Ectodermal cell (in vitro differentiated cells): ENCODE measurements around the gene NKPD1.

Experiments
- H3K27ac ChIP-seq: 2 replicates; pipeline ENCODE4 v1.7.0; 2013; ENCODE audit warnings: mild to moderate bottlenecking, low read depth, low read length; ENCODE audit not compliant: insufficient read depth, poor library complexity, severe bottlenecking
- H3K27me3 ChIP-seq: 2 replicates; pipeline ENCODE4 v1.7.0; 2013; ENCODE audit warnings: mild to moderate bottlenecking, low read length; ENCODE audit not compliant: insufficient read depth, control insufficient read depth, poor library complexity, severe bottlenecking
- H3K36me3 ChIP-seq: one replicate; pipeline ENCODE4 v1.7.0; 2013; ENCODE audit warnings: low read length; ENCODE audit not compliant: control insufficient read depth, insufficient read depth
- H3K4me1 ChIP-seq: one replicate; pipeline ENCODE4 v1.7.0; 2013; ENCODE audit warnings: low read length; ENCODE audit not compliant: control insufficient read depth, insufficient read depth
- H3K4me3 ChIP-seq: 2 replicates; pipeline ENCODE4 v1.7.0; 2013; ENCODE audit warnings: low read depth, low read length, control low read depth; ENCODE audit not compliant: insufficient read depth
- H3K9me3 ChIP-seq: 2 replicates; pipeline ENCODE4 v1.7.0; 2013; ENCODE audit warnings: mild to moderate bottlenecking, low read length, moderate library complexity; ENCODE audit not compliant: control insufficient read depth
- WGBS, 2 experiments: methylation state at CpG; one replicate each; pipeline ENCODE4 v1.1.7; 2013; ENCODE audit warnings: missing lambda C conversion rate in 2 of 2; 5-methylcytosine and 5-hydroxymethylcytosine counted together

Gene NKPD1

GRCh38 chr19:45118106-45118505 is 42.7 kb downstream of the NKPD1 start:
- WGBS, 2 experiments: 89 to 92% methylated on average over 5 of the region's 5 CpGs
- Histone ChIP-seq H3K4me3 (no peak overlapping the region), H3K27ac (peak overlapping the region; percentile 36), H3K27me3 (no peaks in the 10 kb centered on the region), H3K4me1 (peaks cover 21% of the 10 kb centered on the region), H3K9me3 (no peaks in the 10 kb centered on the region), H3K36me3 (no peaks in the 10 kb centered on the region)

GRCh38 chr19:45117671-45118070 is 43.1 kb downstream of the NKPD1 start:
- H3K27me3 ChIP-seq: no peaks in the 10 kb centered on the region
- WGBS, 2 experiments: 82 to 87% methylated on average over 12 of the region's 12 CpGs
- no peaks in the 10 kb centered on the region for H3K9me3 ChIP-seq
- peak overlapping the region; percentile 36 for H3K27ac ChIP-seq
- H3K4me1 ChIP-seq: peaks cover 21% of the 10 kb centered on the region
- no peaks in the 10 kb centered on the region for H3K36me3 ChIP-seq
- H3K4me3 ChIP-seq: no peak overlapping the region

GRCh38 chr19:45117167-45117594 is 43.6 kb downstream of the NKPD1 start:
- Histone ChIP-seq H3K36me3 (no peaks in the 10 kb centered on the region), H3K27ac (no peak overlapping the region), H3K4me3 (no peak overlapping the region), H3K9me3 (no peaks in the 10 kb centered on the region), H3K4me1 (peaks cover 21% of the 10 kb centered on the region), H3K27me3 (no peaks in the 10 kb centered on the region)
- WGBS, 2 experiments: 63 to 64% methylated on average over 16 of the region's 16 CpGs

GRCh38 chr19:45115809-45116615 is 44.8 kb downstream of the NKPD1 start:
- peaks cover 21% of the 10 kb centered on the region for H3K4me1 ChIP-seq
- no peaks in the 10 kb centered on the region for H3K9me3 ChIP-seq
- H3K4me3 ChIP-seq: no peak overlapping the region
- WGBS, 2 experiments: 91 to 92% methylated on average over 21 of the region's 21 CpGs
- H3K27ac ChIP-seq: no peak overlapping the region
- H3K36me3 ChIP-seq: no peaks in the 10 kb centered on the region
- H3K27me3 ChIP-seq: no peaks in the 10 kb centered on the region

- Histone ChIP-seq H3K27ac (no peak overlapping the region), H3K4me3 (no peak overlapping the region), H3K9me3 (no peaks in the 10 kb centered on the region), H3K36me3 (no peaks in the 10 kb centered on the region), H3K27me3 (no peaks in the 10 kb centered on the region), H3K4me1 (peaks cover 21% of the 10 kb centered on the region)
- 92 to 97% methylated on average over 4 of the region's 4 CpGs for WGBS, 2 experiments
These were observed 46.7 kb downstream of the NKPD1 start for GRCh38 chr19:45114116-45114515.

GRCh38 chr19:45113628-45114027 is 47.2 kb downstream of the NKPD1 start:
- H3K27me3 ChIP-seq: no peaks in the 10 kb centered on the region
- H3K4me1 ChIP-seq: peaks cover 21% of the 10 kb centered on the region
- no peak overlapping the region for H3K27ac ChIP-seq
- no peaks in the 10 kb centered on the region for H3K9me3 ChIP-seq
- 79 to 81% methylated on average over 9 of the region's 9 CpGs for WGBS, 2 experiments
- no peak overlapping the region for H3K4me3 ChIP-seq
- H3K36me3 ChIP-seq: no peaks in the 10 kb centered on the region

GRCh38 chr19:45112111-45112827 is 48.5 kb downstream of the NKPD1 start:
- Histone ChIP-seq H3K27ac (no peak overlapping the region), H3K27me3 (no peaks in the 10 kb centered on the region), H3K4me1 (peaks cover 11% of the 10 kb centered on the region), H3K4me3 (no peak overlapping the region), H3K36me3 (no peaks in the 10 kb centered on the region), H3K9me3 (no peaks in the 10 kb centered on the region)
- 94 to 95% methylated on average over 11 of the region's 11 CpGs for WGBS, 2 experiments
